ENCODE data around the gene MELTF.

- TF ChIP-seq PPARA (CRISPR knock-in tag; IDR thresholded peaks at IDR 0.05; ENCODE audit: borderline replicate concordance), result no peak
- TF ChIP-seq ISL1 (CRISPR knock-in tag; IDR thresholded peaks at IDR 0.05), result no peak
- TF ChIP-seq, protein P1, sequence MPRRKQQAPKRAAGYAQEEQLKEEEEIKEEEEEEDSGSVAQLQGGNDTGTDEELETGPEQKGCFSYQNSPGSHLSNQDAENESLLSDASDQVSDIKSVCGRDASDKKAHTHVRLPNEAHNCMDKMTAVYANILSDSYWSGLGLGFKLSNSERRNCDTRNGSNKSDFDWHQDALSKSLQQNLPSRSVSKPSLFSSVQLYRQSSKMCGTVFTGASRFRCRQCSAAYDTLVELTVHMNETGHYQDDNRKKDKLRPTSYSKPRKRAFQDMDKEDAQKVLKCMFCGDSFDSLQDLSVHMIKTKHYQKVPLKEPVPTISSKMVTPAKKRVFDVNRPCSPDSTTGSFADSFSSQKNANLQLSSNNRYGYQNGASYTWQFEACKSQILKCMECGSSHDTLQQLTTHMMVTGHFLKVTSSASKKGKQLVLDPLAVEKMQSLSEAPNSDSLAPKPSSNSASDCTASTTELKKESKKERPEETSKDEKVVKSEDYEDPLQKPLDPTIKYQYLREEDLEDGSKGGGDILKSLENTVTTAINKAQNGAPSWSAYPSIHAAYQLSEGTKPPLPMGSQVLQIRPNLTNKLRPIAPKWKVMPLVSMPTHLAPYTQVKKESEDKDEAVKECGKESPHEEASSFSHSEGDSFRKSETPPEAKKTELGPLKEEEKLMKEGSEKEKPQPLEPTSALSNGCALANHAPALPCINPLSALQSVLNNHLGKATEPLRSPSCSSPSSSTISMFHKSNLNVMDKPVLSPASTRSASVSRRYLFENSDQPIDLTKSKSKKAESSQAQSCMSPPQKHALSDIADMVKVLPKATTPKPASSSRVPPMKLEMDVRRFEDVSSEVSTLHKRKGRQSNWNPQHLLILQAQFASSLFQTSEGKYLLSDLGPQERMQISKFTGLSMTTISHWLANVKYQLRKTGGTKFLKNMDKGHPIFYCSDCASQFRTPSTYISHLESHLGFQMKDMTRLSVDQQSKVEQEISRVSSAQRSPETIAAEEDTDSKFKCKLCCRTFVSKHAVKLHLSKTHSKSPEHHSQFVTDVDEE (CRISPR knock-in tag; IDR thresholded peaks at IDR 0.05), result no peak
- TF ChIP-seq, protein P2, sequence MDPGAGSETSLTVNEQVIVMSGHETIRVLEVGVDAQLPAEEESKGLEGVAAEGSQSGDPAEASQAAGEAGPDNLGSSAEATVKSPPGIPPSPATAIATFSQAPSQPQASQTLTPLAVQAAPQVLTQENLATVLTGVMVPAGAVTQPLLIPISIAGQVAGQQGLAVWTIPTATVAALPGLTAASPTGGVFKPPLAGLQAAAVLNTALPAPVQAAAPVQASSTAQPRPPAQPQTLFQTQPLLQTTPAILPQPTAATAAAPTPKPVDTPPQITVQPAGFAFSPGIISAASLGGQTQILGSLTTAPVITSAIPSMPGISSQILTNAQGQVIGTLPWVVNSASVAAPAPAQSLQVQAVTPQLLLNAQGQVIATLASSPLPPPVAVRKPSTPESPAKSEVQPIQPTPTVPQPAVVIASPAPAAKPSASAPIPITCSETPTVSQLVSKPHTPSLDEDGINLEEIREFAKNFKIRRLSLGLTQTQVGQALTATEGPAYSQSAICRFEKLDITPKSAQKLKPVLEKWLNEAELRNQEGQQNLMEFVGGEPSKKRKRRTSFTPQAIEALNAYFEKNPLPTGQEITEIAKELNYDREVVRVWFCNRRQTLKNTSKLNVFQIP (CRISPR knock-in tag; IDR thresholded peaks at IDR 0.05; ENCODE audit: borderline replicate concordance, low read depth), result no peak
- TF ChIP-seq, protein P3, sequence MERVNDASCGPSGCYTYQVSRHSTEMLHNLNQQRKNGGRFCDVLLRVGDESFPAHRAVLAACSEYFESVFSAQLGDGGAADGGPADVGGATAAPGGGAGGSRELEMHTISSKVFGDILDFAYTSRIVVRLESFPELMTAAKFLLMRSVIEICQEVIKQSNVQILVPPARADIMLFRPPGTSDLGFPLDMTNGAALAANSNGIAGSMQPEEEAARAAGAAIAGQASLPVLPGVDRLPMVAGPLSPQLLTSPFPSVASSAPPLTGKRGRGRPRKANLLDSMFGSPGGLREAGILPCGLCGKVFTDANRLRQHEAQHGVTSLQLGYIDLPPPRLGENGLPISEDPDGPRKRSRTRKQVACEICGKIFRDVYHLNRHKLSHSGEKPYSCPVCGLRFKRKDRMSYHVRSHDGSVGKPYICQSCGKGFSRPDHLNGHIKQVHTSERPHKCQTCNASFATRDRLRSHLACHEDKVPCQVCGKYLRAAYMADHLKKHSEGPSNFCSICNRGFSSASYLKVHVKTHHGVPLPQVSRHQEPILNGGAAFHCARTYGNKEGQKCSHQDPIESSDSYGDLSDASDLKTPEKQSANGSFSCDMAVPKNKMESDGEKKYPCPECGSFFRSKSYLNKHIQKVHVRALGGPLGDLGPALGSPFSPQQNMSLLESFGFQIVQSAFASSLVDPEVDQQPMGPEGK (CRISPR knock-in tag; IDR thresholded peaks at IDR 0.05; ENCODE audit: borderline replicate concordance), result no peak
- TF ChIP-seq SNAI2 (CRISPR knock-in tag; IDR thresholded peaks at IDR 0.05), result no peak
- no peak for TF ChIP-seq ZFP30 (CRISPR knock-in tag; IDR thresholded peaks at IDR 0.05)
Observed at GRCh38 chr3:197007953-197008352, 21.7 kb downstream of the MELTF start.
